Left kidney (tissue), 2 donors: ENCODE data around the gene ADGRF3. TPM values are rescaled to one million over a fixed set of nuclear protein-coding genes. Genes with fewer than 3 reads are reported as not detected.
"Not testable (repeated sequence)": the region's sequence is repeated elsewhere in the genome, so short reads cannot be mapped to it uniquely, and the experiment has no call there.

Experiments used
- DNase-seq: peaks from one replicate; pipeline ENCODE4 v3.0.0-alpha.2; 2013
- polyA plus RNA-seq: library from polyadenylated mRNA; unstranded; fragments of 120-200 nt; gene quantifications from one replicate; pipeline ENCODE4 v1.2.1, GENCODE V29; 2013; ENCODE audit not compliant: insufficient read length

ADGRF3 gene
- polyA plus RNA-seq, 1 donor, result 2.5 TPM

GRCh38 chr2:26276484-26277227 is 69.9 kb downstream of the ADGRF3 start:
- no peak for DNase-seq

- DNase-seq, result no peak
Measured at GRCh38 chr2:26274058-26274613, 72.5 kb downstream of the ADGRF3 start.

GRCh38 chr2:26273501-26273900 is 73.1 kb downstream of the ADGRF3 start:
- DNase-seq, result no peak

- no peak for DNase-seq
Measured at GRCh38 chr2:26270373-26270772, 76.2 kb downstream of the ADGRF3 start.

- no peak for DNase-seq
Measured at GRCh38 chr2:26269571-26270158, 76.9 kb downstream of the ADGRF3 start.

- not testable (repeated sequence) for DNase-seq
Measured at GRCh38 chr2:26268670-26269385, 77.8 kb downstream of the ADGRF3 start.

GRCh38 chr2:26268213-26268612 is 78.4 kb downstream of the ADGRF3 start:
- DNase-seq, result no peak

- DNase-seq, result not testable (repeated sequence)
Measured at GRCh38 chr2:26258836-26259235, 87.8 kb downstream of the ADGRF3 start.

Other genes starting within 250 kb of the ADGRF3 start
- 6.7 TPM for gene GAREM2, start 173.7 kb downstream of the ADGRF3 start, polyA plus RNA-seq
- gene HADHA, start 102.2 kb downstream of the ADGRF3 start, polyA plus RNA-seq, result 234 TPM
- 184 TPM for gene HADHB, start 101.8 kb downstream of the ADGRF3 start, polyA plus RNA-seq
- gene SELENOI, start 646 bp downstream of the ADGRF3 start, polyA plus RNA-seq, result 27.6 TPM
- 3.4 TPM for gene DRC1, start 55.1 kb upstream of the ADGRF3 start, polyA plus RNA-seq
- 0.23 TPM for gene OTOF, start 131.3 kb upstream of the ADGRF3 start, polyA plus RNA-seq